ENCODE results near the gene SHANK1.

SHANK1 gene

GRCh38 chr19:50633973-50634372 lies 85.6 kb downstream of the SHANK1 start:
- DNase-seq (ENCODE audit: low read depth in 1 of 2, low spot score in 1 of 2): no peak
- no peak overlapping the region for H3K27ac ChIP-seq (replicated peaks)
- TF ChIP-seq GABPA (IDR thresholded peaks at IDR 0.05; ENCODE audit: low read depth): no peak
- no peak overlapping the region for H3K4me3 ChIP-seq (replicated peaks; ENCODE audit: insufficient read depth, low read length)
- H3K27me3 ChIP-seq (ENCODE audit: insufficient read depth, poor library complexity, severe bottlenecking): peaks cover 9% of the 10 kb centered on the region

- TF ChIP-seq, protein P1, sequence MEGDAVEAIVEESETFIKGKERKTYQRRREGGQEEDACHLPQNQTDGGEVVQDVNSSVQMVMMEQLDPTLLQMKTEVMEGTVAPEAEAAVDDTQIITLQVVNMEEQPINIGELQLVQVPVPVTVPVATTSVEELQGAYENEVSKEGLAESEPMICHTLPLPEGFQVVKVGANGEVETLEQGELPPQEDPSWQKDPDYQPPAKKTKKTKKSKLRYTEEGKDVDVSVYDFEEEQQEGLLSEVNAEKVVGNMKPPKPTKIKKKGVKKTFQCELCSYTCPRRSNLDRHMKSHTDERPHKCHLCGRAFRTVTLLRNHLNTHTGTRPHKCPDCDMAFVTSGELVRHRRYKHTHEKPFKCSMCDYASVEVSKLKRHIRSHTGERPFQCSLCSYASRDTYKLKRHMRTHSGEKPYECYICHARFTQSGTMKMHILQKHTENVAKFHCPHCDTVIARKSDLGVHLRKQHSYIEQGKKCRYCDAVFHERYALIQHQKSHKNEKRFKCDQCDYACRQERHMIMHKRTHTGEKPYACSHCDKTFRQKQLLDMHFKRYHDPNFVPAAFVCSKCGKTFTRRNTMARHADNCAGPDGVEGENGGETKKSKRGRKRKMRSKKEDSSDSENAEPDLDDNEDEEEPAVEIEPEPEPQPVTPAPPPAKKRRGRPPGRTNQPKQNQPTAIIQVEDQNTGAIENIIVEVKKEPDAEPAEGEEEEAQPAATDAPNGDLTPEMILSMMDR (IDR thresholded peaks at IDR 0.05; ENCODE audit: insufficient read depth, low read length): no peak
- TF ChIP-seq REST (IDR thresholded peaks at IDR 0.05; ENCODE audit: insufficient replicate concordance, low read depth) (no peak), SPI1 (IDR thresholded peaks at IDR 0.05; ENCODE audit: borderline replicate concordance, low read depth) (no peak), GABPA (IDR thresholded peaks at IDR 0.05; ENCODE audit: low read depth) (no peak), POLR2AphosphoS5 (IDR thresholded peaks at IDR 0.05; ENCODE audit: low read depth) (no peak)
- no peak for DNase-seq (ENCODE audit: low read depth in 1 of 2, low spot score in 1 of 2)
- Histone ChIP-seq H3K4me3 (replicated peaks; ENCODE audit: insufficient read depth, low read length) (no peak overlapping the region), H3K27me3 (ENCODE audit: insufficient read depth, poor library complexity, severe bottlenecking) (peaks cover 4% of the 10 kb centered on the region), H3K27ac (replicated peaks) (no peak overlapping the region)
Measured at GRCh38 chr19:50633359-50633758, 86.2 kb downstream of the SHANK1 start.

DNA sequence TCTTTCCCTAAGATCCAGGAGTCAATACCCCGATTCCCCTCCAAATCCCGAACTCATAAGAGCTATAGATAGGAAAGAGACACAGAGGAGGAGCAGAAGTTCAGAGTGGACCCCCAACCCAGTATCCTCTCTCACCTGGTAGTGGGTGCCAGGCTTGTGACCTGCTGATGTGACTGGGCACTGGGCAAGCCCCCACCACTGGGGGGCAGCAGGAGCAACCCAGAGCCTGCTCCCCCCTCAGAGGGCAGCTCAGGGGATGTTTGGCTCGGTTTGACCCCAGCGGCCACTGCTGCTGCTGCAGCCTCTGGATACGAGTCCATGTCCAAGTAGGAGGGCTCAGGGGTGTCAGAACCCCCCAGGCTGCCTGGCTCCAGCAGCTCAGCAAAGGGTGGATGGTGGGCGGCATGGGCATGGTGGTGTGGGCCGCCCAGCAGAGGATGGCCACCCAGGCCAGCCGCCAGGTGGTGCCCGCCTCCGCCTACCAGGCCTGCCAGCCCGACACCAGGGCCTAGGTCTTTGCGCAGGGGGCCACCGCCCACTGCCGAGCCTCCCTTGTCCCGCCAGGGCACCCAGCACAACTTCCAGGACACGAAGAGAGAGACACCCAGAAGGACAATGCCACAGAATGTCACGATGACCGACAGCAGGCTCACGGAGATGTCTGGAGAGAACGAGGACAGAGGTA lies 87.3 kb downstream of the SHANK1 start:
- Histone ChIP-seq H3K27me3 (ENCODE audit: insufficient read depth, poor library complexity, severe bottlenecking) (no peaks in the 10 kb centered on the region), H3K27ac (replicated peaks) (no peak overlapping the region), H3K4me3 (replicated peaks; ENCODE audit: insufficient read depth, low read length) (no peak overlapping the region)
- TF ChIP-seq REST (IDR thresholded peaks at IDR 0.05; ENCODE audit: insufficient replicate concordance, low read depth): no peak
- TF ChIP-seq, protein P1 (IDR thresholded peaks at IDR 0.05; ENCODE audit: insufficient read depth, low read length): no peak
- no peak for TF ChIP-seq SPI1 (IDR thresholded peaks at IDR 0.05; ENCODE audit: borderline replicate concordance, low read depth)
- no peak for TF ChIP-seq GABPA (IDR thresholded peaks at IDR 0.05; ENCODE audit: low read depth)
- TF ChIP-seq POLR2AphosphoS5 (IDR thresholded peaks at IDR 0.05; ENCODE audit: low read depth): no peak
- no peak for DNase-seq (ENCODE audit: low read depth in 1 of 2, low spot score in 1 of 2)

GRCh38 chr19:50629801-50630200 lies 89.8 kb downstream of the SHANK1 start:
- H3K4me3 ChIP-seq (replicated peaks; ENCODE audit: insufficient read depth, low read length): no peak overlapping the region
- no peaks in the 10 kb centered on the region for H3K27me3 ChIP-seq (ENCODE audit: insufficient read depth, poor library complexity, severe bottlenecking)
- TF ChIP-seq, protein P1 (IDR thresholded peaks at IDR 0.05; ENCODE audit: insufficient read depth, low read length): no peak
- TF ChIP-seq SPI1 (IDR thresholded peaks at IDR 0.05; ENCODE audit: borderline replicate concordance, low read depth) (no peak), POLR2AphosphoS5 (IDR thresholded peaks at IDR 0.05; ENCODE audit: low read depth) (no peak), REST (IDR thresholded peaks at IDR 0.05; ENCODE audit: insufficient replicate concordance, low read depth) (no peak), GABPA (IDR thresholded peaks at IDR 0.05; ENCODE audit: low read depth) (no peak)
- no peak overlapping the region for H3K27ac ChIP-seq (replicated peaks)
- DNase-seq (ENCODE audit: low read depth in 1 of 2, low spot score in 1 of 2): no peak

Measured in HL-60 (cell line).